Gastroesophageal sphincter (tissue), 3 donors: ENCODE results near the gene SOX10.

Source experiments
- CTCF ChIP-seq, 4 experiments: fragments of 200-600 bp in 2 of 4; fragments of 450-650 bp in 2 of 4; sonication (generic) in 1 of 4; IDR thresholded peaks; one replicate each; pipeline ENCODE4 v1.5.1; 2017 to 2019; ENCODE audit warnings: antibody characterized with exemption in 4 of 4, mild to moderate bottlenecking in 2 of 4, moderate library complexity in 2 of 4
- EP300 ChIP-seq: sonication (generic); formaldehyde crosslinking; IDR thresholded peaks from one replicate; pipeline ENCODE4 v1.6.1; 2017; ENCODE audit warnings: antibody characterized with exemption, mild to moderate bottlenecking
- POLR2AphosphoS5 ChIP-seq: sonication (generic); formaldehyde crosslinking; IDR thresholded peaks from one replicate; pipeline ENCODE4 v1.6.1; 2017; ENCODE audit warnings: antibody characterized with exemption

- TF ChIP-seq CTCF (IDR thresholded peaks at IDR 0.05) (no peak), EP300 (no peak), POLR2AphosphoS5 (no peak)
These were observed 58.0 kb downstream of the SOX10 start for GRCh38 chr22:37926358-37926757.
